GM04503 (cell line): ENCODE results near the gene FAM3A.

Source experiments
- DNase-seq: peaks from one replicate; pipeline ENCODE4 v3.0.0-alpha.2; 2012; ENCODE audit warnings: low read depth

The FAM3A gene

DNA sequence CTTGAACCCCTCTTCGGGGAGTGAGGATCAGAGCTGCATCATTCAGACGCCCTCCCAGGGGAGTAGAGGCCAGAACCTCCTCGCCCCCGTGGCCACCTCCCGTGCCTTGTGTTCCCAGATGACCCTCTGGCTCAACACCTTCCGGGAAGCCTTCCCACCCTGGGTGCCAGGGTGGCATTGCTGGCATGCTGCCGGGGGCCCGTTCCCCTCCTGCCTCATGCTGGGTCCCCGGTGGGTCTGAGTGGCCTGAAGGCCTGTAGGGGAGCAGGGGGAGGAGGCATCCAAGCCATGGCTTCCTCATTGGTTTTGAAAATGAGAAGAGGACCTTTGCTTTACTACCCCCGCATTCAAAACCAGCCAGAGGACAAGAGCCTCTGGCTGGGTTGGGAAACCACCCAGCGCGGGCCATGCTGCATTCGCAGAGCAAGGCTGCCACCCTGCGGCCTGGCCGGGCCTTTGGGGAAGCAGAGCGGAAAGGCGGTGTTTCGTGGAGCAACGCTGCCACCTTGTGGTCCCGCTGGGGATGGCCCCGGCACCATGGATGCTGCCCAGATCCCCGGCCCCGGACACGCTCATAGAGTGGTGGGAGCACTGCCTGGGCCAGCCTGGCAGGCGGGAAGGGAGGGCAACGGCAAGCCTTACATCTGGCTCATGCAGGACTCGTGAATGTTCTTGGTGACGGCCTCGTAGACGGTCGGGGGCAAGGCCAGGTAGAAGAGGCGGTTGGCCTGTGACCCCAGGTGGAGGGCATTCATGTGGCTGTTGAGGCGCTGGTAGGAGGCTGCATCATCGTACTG lies 18.7 kb upstream of the FAM3A start:
- DNase-seq, result no peak

DNA sequence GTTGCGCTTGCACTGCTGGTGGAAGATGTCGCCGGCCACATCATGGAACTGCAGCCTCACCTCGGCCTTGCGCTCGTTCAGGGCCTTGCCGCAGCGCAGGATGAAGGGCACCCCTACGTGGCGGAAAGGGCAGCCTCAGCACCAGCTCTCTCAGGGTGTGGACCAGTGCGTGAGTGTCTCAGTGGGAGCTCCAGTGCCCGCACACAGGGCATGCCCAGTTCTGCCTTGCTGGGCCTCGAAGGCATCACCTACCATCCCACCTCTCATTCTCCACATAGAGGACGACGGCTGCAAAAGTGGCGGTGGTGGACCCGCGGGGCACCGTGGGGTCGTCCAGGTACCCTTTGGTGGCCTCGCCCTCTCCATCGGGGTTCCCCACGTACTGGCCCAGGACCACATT lies 16.7 kb upstream of the FAM3A start:
- no peak for DNase-seq

- no peak for DNase-seq
Measured at GRCh38 chrX:154531626-154532025, 15.6 kb upstream of the FAM3A start.

DNA sequence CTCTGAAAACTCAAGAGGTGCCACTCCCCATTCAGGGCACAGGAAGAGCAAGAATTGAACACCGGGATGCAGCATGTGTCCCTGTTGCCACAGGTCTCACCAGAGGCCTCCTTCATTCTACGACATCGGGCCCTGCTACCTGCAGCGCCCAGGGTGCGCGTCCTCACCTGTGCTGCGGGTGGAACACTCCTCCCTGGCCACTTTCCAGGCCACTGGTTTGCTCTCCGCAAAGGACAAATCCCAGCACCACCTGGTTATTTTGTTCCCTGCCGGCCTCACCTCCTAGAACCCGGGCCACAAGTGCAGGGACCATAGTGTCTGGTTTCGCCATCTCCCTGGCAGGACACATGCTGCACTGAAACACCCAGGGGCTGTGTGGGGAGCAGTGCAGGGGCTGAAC lies 14.3 kb upstream of the FAM3A start:
- DNase-seq, result no peak

- no peak for DNase-seq
Measured at GRCh38 chrX:154529206-154529612, 13.2 kb upstream of the FAM3A start.

DNA sequence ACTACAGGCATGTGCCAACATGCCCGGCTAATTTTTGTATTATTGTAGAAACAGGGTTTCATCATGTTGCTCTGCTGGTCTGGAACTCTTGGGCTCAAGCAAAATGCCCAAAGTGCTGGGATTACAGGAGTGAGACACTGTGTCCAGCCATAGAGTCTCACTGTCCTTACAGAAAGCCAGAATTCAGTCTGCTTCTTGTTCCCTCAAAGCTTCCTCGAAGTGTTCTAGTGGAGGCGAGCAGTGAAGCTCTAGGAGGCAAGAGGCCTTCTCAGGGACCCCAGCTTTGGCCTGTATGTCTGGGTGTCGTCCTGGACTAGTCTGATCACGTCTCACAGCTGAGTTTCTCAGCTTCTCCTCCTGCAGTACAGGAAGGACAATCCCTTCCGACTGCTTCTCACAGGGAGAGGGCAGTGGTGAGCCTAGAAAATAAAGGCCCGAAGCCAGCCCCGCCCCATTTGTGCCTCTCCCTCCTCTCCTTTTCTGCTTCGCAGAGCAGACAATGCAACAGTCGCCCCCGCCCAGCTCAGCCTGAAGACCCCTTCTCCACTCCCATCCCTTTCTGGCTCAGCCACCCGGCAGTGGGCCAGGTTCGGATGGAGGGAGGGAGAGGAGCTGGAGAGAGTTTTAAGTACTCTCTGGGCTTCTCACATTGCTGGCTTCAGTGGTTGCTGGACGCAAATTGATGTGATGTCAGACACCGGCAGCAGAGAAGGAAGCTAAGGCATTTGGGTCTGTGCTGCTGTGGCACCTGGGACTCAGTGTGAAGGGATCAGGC lies 11.1 kb upstream of the FAM3A start:
- no peak for DNase-seq

GRCh38 chrX:154525606-154526490 lies 9.8 kb upstream of the FAM3A start:
- no peak for DNase-seq

DNA sequence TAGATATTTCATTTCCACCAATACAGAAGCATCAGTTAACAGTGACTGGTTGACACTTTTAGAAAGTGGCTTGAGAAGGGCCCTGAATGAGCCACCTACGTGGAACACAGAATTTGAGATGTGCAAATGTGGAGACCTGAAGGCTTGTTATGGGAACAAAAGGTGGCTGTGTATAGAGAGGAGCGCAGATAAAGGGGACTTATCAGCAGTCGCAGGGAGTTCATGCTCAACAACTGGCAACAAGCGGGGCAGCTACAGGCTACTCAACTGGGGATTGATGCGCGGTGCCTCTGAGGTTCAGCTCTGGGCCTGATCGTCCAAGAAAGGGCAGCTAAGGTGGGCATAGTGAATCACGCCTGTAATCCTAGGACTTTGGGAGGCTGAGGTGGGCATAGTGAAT lies 3.4 kb upstream of the FAM3A start:
- no peak for DNase-seq

- DNase-seq, result no peak
Measured at GRCh38 chrX:154517101-154517781, 1.2 kb upstream of the FAM3A start.

GRCh38 chrX:154516656-154517100 lies 646 bp upstream of the FAM3A start:
- peak; percentile 18 for DNase-seq

- DNase-seq, result no peak
Measured at GRCh38 chrX:154515090-154515965, 704 bp downstream of the FAM3A start.

DNA sequence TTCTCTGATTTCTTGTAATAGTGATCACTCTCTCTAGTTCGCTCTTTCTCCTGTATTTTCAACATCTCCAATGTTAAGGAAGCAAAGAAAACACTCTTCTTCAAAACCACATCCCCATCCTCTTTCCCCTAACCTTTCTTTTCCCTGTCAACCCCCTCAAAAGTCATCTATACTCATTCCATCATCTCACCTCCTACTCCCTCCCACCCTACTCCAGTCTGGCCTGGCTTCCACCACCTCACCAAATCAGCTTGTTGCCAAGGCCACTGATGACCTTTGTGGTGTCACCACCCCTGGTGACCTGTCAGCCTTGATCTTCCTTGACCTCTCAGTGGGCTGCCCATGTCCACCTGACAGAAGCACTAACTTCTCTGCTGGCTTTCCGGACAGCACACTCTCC lies 2.3 kb downstream of the FAM3A start:
- DNase-seq, result no peak

- no peak for DNase-seq
Measured at GRCh38 chrX:154512879-154513553, 3.0 kb downstream of the FAM3A start.

DNA sequence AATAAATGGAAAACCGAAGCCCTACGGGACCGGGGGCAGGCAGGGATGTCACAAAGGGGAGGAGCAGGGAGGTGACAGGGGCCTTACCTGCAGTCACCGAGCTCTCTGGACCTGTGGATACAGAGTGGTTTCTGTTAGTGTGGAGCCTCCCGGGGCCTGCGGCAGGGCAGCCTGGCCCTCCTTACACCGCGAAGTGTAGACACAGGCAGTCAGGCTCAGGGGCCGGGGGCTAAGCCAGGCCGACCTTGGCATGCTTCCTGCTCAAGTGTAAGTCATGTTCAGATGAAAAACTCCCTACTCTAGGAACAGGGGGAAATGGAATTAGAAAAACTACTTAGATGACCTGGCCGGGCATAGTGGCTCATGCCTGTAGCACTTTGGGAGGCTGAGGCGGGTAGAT lies 4.3 kb downstream of the FAM3A start:
- no peak for DNase-seq

DNA sequence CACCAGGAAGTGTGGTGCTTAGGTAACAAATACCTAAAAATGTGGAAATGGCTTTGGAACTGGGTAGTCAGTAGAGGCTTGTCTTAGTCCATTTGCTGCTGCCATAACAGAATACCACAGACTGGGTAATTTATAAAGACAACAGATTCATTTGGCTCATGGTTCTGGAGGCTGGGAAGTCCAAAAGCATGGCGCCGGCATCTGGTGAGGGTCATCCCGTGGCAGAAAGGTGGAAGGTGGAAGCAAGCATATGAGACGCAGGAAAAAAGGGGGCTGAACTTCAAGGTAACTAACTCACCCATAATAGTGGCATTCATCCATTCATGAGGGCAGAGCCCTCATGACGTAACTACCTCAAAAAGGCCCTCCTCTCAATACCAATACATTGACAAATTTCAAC lies 6.6 kb downstream of the FAM3A start:
- no peak for DNase-seq

GRCh38 chrX:154508384-154508745 lies 7.7 kb downstream of the FAM3A start:
- DNase-seq, result no peak

- DNase-seq, result no peak
Measured at GRCh38 chrX:154507673-154508383, 8.2 kb downstream of the FAM3A start.

- DNase-seq, result no peak
Measured at GRCh38 chrX:154506483-154507332, 9.3 kb downstream of the FAM3A start.

DNA sequence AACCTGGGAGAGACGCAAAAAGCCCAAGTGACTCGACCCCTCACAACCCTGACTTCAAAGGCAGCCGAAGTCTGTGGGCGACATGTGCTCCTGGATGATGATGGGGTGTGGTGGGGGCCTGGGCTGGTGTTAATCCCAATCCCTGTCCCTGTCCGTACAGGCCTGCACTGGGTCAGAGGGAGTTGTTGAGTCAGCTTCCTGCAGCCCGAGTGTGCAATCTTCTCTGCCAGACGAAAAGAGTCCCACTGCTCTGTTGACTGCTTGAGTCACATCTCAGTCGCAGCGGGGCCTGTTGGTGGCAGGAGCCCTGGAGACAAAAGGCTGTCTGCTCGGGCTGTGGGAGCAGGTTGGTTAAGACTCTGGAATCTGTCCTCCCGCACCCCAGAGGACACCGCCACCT lies 10.3 kb downstream of the FAM3A start:
- DNase-seq, result no peak
